WI38 (cell line): ENCODE measurements around the gene CCL28.

Experiments
- H3K4me3 ChIP-seq: 2 replicates; pipeline ENCODE4 v1.5.1; 2011; ENCODE audit warnings: low read depth, mild to moderate bottlenecking, control low read depth, low read length
- CTCF ChIP-seq: IDR thresholded peaks from 2 replicates; pipeline ENCODE4 v1.5.1; 2012; ENCODE audit warnings: low read depth, mild to moderate bottlenecking, control low read depth, low read length

CCL28 gene

DNA sequence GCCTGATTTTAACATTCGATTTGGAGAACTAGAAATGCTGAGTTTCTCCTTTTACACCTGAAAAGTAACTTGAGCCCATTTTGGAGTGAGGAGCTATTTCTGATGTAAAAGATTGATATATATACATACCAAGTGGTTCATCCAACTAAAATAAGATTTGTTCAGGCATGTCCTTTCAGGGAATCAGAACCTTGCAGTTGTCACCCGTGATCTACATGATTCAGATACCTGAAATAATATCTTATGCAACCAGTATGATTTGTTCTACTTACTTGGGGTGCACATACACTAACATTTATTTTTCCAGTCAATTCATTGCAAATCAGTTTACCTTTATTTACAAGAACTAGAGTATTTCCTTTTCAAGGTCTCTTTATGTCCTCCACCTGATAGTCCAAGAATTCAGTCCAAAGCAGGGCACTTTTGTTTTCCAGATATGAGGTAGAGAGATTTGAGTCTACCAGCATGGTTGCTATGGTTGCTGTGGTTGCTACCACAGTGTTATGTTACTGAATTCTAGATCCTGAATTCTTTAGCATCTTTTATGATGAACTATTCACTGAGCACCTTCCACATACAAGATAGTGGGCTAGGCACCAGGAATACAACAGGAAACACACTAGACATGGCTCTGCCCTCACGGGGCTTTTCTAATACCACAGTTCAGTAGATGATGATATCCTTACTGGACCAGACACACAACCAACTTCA is 49.3 kb downstream of the CCL28 start:
- no peak for TF ChIP-seq CTCF
- H3K4me3 ChIP-seq: no peak overlapping the region

DNA sequence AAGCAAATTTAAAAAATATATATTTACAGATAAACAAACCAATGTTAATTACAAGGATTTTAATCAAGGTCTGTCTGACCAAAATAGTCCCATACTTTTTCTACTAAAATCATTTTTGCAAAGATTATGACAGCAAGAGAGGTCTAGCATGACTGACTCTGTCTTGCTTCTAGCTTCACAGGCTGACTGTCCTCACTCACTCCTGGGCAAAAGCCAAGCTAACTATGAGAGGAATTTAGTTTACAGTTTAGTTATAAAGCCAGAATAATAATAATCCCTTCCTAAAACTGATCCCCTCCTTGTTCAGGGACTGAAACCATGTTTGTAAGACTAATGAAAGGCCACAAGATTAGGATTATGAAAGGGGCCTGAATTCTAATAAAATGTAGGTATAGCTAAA is 53.5 kb downstream of the CCL28 start:
- TF ChIP-seq CTCF: no peak

GRCh38 chr5:43358301-43358700 is 53.9 kb downstream of the CCL28 start:
- TF ChIP-seq CTCF: no peak
- H3K4me3 ChIP-seq: no peak overlapping the region

More for the DNA sequence above, 53.5 kb downstream of the CCL28 start:
- H3K4me3 ChIP-seq: no peak overlapping the region

GRCh38 chr5:43357878-43358281 is 54.3 kb downstream of the CCL28 start:
- H3K4me3 ChIP-seq: no peak overlapping the region
- TF ChIP-seq CTCF: no peak

GRCh38 chr5:43357067-43357466 is 55.1 kb downstream of the CCL28 start:
- no peak overlapping the region for H3K4me3 ChIP-seq
- no peak for TF ChIP-seq CTCF

- H3K4me3 ChIP-seq: no peak overlapping the region
- no peak for TF ChIP-seq CTCF
These were observed 57.4 kb downstream of the CCL28 start for GRCh38 chr5:43354774-43355173.

DNA sequence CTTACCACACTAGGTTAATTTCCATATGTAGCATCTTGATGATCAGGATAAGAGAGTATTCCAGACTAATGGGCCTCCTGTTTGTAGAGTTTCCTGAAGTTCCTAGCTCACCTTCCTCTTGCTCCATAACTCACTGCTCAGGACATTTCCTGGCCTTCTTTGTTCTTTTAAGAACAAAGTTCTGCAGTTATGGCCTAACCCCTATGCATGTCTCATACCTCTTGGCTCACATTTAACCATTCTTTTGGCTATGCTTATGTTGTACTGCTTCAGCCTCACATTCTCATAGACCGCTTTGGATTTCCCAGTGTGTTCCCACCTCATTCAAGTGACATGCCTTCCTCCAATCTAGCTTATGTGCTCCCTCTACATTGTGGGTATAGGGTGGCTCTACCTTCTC is 58.5 kb downstream of the CCL28 start:
- TF ChIP-seq CTCF: no peak
- H3K4me3 ChIP-seq: no peak overlapping the region
